Measurements from ENCODE around the gene NOL12.
A peak's percentile ranks its signal among the peaks of the same experiment; 100 is the strongest.
"Not testable (repeated sequence)": the region's sequence is repeated elsewhere in the genome, so short reads cannot be mapped to it uniquely, and the experiment has no call there.

NOL12 gene

DNA sequence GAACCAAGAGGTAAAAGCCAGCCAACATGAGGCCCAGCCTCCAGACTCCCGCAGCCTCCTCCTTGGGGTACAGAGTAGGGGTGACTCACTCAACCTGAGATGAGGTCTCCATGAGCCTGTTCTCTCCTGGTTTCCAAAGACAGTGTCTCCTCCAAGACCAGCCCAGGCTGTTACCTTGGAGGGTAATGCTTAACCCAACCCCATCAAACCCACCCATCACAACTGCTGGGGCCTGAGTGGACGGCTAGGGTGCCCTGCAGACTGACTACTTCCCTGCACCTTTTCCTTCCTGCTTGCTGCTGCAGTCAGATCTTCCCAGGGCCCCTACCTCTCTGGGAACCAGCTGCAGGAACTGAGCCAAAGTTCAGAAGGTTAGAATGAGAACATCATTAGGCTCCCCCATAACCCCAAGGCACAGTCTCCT lies 5.1 kb upstream of the NOL12 start:
- no peak for DNase-seq

DNA sequence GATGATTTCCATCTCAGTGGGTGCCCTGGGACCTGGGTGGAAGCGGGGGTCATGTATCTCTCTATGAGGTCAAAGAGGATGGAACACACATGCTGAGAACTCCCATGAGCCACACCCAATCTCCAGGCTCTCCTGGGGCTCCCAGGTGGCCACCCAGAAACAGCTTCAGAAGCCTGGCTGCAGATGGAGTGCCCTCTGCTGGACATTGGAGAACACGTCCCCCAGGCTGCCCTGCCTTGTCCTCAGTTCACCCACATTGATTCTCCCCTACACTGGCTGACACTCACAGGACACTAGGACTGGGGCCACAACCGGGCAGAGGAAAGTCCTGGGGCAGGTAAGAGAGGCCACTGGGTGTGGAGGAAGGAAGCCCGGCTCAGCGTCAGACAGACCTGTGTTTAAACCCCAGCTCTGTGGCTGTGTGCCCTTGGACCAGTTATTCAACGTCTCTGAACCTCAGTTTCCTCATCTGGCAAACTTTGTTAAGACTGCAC lies 4.5 kb upstream of the NOL12 start:
- no peak for DNase-seq

DNA sequence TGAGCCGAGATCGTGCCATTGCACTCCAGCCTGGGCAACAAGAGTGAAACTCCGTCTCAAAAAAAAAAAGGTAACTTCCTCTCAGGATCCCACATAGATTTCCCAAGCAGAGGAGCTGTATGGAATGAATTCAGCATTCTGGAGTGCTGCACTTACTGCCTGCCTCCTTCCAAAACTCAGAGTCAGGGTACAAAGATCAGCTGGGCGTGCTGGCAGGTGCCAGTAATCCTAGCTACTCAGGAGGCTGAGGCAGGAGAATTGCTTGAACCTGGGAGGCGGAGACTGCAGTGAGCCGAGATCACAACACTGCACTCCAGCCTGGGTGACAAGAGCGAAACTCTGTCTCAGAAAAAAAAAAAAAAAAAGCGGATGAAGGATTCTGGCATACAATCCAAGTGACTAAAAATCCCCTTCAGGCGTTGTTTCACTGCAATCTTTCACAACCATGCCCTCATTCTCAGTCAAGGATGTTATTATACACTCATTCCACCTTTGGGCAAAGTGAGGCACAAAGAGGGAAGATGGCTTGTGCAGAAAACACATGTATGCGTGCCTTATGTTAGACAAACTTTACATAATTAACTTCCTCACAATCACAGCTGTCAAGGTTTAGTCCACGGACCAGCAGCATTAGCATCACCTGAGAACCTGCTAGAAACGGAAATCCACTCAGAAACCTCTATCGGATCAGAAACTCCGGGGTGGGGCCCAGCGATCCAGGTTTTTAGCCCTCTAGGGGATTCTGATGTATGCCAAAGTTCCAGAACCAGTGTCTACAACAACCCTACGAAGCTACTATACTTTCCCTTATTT lies 1.1 kb upstream of the NOL12 start:
- no peak for DNase-seq

DNA sequence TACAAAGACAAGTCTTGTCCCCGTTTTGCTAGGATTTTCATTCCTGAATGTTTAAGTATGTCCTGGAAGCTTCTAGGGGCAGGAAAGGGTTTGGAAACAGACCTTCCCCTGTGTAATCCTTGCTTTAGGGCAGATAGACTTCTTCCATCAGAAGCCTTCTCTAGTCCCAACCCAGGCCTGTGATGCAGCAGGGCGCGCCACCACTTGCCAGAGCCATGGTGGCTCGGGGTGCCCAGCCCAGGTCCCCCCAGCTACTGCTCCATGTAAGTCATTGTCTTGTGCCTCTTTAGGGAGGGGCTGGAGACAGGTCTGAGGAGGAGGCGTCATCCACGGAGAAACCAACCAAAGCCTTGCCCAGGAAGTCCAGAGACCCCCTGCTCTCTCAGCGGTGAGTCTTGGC lies 4.3 kb downstream of the NOL12 start:
- DNase-seq, result no peak

DNA sequence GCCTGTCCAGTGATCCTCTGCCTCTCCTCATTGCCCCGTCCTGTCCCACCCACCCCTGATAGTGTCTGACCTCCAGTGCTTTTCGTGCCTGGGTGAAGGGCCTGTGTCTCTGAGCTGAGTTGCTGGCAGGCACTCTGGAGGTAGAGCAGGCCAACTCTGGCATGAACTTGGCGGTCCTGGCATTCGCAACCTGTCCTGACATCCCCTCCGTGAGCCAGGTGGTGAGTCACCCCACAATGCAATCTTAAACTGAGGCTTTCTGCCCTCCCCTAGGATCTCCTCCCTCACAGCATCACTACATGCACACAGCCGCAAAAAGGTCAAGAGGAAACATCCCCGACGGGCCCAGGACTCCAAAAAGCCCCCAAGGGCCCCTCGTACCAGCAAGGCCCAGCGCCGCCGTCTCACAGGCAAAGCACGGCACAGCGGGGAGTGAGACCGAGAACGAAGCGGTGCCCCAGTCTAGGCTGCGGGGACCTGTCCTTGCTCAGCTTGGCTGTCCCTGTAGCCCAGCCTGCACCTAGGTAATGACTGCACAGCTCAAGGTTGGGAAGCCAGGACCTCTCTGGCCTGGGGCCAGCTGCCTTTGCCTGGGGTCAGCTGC lies 4.9 kb downstream of the NOL12 start:
- no peak for DNase-seq

DNA sequence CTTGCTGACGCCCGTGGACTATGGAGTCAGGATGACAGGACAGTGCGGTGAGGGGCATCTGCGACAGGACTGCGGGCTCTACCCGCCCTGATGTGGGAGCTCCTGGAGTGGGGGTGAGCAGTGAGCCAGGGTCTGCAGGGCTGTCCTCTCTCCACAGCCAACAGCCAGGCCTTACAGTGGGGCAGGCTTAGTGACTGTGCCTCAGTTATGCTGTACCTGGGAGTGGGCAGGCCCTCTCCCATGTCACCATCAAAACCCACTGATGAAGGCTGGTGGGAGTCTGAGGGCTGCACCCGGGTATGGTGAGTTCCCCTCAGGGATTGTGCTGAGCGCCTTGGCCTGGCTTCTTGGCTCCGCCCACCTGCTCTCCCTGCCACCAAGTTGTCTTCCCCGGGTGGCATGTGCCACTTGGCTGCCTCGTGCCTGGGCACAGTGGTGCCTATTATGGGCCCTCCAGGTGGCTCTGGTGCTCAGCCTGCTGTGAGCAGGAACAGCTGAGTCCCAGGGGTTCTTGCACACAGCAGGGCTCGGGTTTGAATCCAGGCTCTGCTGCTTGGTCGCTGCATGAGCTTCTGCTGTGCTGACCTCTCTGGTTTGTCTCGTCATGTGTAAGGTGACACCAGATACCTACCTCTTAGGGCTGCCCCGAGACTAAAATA lies 6.6 kb downstream of the NOL12 start:
- no peak for DNase-seq

DNA sequence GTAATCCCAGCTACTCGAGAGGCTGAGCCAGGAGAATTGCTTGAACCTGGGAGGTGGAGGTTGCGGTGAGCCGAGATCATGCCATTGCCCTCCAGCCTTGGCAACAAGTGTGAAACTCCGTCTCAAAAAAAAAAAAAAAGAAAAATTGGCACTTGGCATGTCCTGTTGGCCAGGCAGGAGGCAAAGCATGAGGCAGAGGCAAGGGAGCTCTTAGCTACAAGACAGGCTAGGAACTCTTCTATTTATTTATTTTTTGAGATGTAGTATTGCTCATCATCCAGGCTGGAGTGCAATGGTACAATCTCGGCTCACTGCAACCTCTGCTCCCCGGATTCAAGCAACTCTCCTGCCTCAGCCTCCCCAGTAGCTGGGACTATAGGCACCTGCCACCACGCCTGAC lies 8.0 kb downstream of the NOL12 start:
- not testable (repeated sequence) for DNase-seq

DNA sequence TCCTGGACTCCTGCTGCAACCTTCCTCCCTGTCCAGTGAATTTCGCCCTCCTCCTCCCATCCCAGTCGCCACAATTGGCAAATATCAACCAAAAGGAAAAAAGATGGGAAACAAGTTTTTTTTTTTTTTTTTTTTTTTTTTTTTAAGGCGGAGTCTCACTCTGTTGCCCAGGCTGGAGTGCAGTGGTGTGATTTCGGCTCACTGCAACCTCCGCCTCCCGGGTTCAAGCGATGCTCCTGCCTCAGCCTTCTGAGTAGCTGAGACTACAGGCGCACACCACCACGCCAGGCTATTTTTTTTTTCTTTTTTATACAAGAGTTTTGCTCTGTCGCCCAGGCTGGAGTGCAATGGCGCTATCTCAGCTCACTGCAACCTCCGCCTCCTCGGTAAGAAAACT lies 10.1 kb downstream of the NOL12 start:
- DNase-seq, result not testable (repeated sequence)

DNA sequence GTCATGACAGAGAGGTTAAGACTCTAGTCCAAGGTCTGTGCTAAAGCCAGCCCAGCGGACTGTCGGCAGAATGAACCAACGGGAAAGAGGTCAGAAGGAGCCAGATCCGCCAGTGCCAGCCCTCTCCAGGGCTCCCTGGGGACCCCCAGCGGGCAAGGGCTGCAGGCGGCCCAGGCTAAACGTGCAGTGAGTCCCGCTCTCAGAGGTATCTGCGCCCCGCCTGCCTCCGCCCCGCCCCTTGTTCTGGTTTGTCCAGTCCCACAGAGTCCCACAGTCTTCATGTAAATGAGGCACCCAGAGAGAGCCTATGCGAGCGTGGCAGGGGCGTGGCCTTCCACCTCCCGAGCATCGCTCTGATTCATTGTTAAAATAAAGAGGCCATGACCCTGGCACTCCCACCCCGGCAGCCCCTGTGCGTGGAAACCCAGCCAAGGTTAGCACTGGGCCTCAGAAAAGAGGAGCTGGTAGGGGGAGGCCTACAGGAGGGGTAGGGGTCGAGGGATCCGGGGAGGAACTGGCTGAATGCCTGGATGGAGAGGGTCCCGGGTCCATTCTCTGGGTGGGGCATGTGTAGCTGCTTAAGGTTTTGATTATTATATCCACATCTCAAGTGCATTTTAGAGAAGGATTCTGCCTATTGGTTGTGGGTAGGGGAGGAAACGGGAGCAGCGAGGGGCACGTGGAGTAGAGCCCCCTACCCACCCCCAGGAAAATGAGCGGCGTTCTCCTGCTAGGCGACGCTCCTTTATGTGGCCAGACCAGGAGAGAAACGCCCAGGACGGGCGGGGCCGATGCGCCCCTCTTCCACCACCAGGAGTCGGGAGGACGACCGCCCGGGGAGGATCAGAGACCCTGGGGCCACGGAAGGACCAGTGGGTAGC lies 10.8 kb downstream of the NOL12 start, which contains the start of gene TRIOBP:
TSS of gene TRIOBP (plus strand) at position 392 of the 881 bp plus-strand sequence. CDS start 4,318 bp downstream, outside the sequence.
- DNase-seq, result peak; percentile 87

DNA sequence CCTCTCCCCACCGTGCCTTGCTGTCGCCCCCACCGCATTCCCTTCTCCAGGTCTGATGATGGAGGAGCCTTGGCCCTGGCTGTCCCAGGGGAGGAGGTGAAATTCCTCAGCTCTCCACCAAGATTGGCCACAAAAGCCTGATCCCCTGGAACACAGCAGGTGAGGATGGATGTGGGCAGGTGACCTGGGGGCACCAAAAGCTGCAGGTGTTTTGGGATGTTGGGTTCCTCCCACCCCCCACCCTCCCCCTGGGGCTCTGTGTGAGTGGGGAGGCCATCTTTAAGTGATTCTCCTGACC lies 11.3 kb downstream of the NOL12 start:
- no peak for DNase-seq

DNA sequence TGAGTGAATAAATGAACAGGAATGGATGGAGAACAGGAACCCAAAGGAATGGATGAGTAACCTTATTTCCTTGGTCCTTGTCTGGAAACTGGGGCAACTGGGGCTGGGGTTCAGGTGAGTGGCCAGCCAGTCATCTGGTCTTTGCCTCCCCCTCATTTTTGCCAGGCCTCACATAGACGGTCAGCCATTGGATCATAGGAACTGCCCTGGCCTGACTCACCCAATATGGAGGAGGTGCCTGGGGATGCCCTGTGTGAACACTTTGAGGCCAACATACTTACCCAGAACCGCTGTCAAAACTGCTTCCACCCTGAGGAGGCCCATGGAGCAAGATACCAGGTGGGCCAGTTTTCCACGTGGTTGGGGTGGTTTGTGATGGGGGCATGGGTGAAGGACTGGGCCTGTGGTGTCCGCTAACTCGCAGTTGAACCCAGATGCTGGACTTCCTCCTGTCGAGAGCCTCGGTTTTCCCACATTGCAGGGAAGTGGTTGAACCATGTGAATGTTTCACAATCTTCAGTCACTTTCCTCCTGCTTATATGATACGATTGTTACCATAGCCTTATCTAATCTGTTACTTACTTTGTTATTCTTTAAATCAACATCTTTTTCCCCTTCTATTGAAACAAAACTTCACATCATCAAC lies 15.1 kb downstream of the NOL12 start:
- DNase-seq, result no peak

DNA sequence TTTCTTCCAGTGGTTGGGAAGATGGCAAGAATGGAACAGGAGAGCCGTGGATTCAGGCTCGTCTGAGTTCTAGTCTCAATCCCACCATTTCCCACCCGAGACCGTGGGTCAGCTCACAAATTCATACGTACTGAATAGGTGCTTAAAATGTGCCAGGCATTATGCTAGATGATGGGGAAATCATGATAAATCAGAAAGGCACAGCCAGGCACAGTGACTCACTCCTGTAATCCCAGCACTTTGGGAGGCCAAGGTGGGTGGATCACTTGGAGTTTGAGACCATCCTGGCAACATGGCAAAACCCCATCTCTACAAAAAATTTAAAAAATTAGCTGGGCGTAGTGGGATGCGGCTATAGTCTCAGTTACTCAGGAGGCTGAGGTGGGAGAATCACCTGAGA lies 17.8 kb downstream of the NOL12 start:
- DNase-seq, result no peak

DNA sequence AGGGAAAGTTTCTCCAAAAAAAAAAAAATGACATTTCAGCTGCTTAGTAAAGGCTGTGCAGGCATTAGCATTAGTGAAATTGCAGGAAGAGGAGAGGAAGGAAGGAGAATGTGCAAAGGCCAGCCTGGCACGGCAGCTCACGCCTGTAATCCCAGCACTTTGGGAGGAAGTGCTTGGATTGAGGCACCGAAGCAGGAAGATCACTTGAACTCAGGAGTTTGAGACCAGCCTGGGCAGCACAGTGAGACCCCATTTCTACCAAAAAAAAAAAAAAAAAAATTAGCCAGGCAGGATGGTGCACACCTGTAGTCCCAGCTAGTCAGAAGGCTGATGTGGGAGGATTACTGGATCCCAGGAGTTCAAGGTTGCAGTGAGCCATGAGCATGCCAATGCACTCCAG lies 18.5 kb downstream of the NOL12 start:
- no peak for DNase-seq

DNA sequence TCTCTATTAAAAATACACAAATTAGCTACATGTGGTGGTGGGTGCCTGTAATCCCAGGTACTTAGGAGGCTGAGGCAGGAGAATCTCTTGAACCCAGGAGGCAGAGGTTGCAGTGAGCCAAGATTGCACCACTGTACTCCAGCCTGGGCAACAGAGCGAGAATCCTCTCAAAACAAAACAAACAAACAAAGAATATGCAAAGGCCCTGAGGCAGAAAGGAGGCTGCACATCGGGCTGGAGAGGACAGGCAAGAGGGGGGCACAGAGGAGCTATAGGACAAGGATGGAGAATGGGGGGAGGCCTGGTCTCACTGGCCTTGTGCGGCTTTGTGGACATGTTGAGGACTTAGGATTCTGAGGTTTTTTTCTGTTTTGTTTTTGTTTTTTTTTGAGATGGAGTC lies 19.1 kb downstream of the NOL12 start:
- no peak for DNase-seq

DNA sequence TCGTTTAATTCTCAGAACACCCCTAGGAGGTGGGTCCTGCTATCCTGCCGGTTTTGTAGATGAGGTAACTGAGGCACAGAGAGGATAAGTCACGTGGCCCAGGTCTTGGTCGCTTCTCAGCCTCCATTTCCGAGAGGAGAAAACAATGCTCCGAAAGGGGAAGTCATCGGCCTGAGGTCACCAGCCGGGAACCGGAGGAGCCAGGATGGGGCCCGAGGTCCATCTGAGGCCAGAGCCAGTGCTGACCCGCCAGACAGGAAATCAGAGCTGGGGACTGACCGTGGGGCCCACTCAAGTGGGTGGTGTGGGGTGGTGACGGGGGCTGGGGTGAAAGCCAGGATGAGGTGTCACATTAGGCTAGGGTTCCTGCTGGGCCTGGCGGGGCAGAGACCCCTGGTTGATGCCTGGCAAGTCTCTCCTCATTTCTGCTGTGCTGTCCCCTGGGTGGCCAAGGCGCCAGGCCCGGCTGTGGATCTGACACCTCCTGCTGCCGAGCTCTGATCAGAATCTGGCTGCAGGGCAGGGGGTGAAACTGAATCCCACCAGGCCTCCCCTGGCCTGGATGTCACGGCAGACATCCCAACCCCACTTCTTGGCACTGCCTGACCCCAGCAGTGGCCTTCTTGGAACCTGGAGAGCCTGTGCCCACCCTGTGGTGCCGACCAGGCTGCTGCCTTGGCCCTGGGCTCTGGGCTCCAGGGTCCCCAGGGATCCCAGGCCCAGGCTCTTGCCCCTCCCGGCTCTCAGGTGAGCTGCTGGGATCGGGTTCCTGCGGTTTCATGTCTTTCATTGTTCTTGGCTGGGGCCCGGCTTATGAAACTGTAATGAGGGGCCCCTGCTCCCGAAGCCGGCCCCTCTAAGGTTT lies 22.7 kb downstream of the NOL12 start:
- no peak for DNase-seq

DNA sequence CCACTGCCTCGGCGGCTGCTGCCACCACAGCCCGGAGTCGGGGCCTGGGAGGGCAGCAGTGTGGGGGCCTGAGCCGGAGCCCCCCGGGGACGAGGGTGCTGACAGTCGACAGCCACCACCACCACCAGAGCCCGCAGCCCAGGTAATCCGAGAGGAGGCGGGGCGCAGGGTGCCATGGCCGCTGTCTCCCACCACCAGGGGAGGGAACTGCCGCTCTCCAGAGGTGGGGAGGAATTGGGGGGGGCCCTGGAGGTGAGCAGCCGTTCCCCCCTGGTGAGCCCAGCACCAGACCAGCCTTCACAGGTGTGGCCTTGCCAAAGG lies 23.3 kb downstream of the NOL12 start:
- no peak for DNase-seq

DNA sequence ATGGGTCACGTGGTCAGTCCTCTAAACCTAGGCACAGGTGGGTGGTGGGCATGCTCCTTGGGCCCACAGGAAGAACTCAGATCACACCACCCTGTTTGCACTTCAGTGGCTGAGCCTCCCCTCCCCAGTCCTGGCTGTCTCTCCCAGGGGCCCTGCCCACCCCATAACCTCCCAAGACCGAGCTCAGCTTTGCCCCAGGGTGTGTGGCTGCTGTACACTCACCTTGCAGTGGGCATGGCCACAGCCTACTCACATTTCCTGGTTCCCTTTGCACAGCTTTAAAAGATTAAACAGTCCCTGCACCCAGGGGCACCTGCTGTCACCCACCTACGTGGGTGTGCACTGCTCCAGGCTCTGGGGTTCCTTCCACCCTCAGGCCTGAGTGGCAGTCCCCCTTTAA lies 24.5 kb downstream of the NOL12 start:
- DNase-seq, result no peak

DNA sequence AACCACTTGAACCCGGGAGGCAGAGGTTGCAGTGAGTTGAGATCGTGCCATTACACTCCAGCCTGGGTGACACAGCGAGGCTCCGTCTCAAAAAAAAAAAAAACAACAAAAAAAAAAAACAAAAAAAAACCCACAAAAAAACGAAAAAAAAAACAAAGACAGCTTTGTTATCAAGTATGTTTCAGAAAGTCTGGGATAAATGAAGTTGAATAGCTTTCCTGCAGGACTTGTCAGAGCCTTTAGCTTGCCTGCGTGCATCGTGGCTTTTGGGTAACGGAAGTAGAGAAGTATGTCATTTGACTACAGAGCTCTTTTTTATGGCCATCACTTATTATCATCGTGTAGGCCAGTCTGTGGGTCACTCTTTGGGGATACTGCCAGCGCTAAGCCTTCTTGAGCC lies 25.3 kb downstream of the NOL12 start:
- no peak for DNase-seq

DNA sequence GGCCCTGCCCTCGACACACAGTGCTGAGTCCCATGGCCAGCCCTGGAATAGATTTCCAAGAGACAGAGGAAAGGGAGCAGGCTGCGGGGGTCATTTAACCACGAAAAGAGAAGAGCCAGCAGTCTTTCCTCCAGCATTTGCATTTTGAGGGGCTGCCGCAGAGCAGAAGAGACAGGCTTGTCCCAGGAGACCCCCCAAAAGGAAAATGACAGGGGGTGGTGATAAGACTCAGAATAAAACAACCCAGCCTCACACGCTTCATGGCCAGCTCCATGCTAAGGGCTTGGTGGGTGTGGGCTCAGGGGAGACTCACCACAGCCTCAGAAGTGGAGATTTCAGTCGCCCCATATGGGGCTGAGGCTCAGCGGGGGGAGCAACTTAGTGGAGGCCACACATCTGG lies 27.6 kb downstream of the NOL12 start:
- DNase-seq, result no peak

DNA sequence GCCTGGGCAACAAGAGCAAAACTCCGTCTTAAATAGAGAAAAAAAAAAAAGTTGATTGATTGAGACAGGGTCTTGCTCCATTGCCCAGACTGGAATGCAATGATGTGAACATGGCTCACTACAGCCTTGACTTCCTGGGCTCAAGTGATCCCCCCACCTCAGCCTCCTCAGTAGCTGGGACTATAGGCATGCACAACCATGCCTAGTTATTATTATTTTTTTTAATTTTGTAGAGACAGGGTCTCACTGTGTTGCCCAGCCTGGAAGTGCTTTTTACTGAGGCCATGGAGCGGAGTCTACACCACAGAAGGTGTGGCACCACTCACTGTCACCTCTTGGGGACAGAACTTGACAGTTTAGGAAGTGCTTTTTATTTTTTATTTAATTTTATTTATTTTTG lies 28.5 kb downstream of the NOL12 start:
- no peak for DNase-seq

DNA sequence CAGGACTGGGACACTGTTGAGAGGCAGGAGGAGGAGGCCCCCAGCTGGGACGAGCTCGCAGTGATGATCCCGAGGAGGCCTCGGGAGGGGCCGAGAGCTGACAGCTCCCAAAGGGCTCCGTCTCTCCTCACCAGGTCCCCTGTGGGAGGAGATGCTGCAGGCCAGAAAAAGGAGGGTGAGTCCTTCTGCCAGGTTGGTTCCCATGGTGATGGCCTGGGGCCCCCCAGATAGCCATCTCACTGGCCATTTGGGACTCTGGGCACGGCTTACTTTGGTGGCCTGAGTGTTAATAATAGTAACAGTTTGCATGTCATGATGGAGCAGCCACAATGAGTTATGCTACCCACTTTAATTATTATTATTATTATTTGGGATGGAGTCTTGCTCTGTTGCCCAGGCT lies 29.6 kb downstream of the NOL12 start:
- DNase-seq, result no peak

DNA sequence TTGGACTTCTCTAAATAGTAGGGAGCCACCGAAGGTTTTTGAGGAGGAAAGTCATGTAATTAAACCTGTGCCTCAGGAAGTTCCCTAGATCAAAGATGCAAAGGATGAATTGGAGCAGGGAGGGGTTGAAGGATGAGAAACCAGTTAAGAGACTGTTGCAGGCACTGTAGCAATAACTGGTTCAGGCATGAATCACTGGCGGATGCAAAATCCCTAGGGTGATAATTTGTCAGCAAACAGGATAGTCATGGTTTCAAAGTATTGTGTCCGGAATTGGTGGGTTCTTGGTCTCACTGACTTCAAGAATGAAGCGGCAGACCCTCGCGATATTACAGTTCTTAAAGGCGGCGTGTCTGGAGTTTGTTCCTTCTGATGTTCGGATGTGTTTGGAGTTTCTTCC lies 30.6 kb downstream of the NOL12 start:
- DNase-seq, result no peak

All from NCI-H2227 treated with DMSO at 0.1 percent for 48 hours (cell line).